HepG2 (cell line): ENCODE measurements around the gene EI24. TPM values are rescaled to one million over a fixed set of nuclear protein-coding genes. Genes with fewer than 3 reads are reported as not detected.
A peak's percentile ranks its signal among the peaks of the same experiment; 100 is the strongest.

Source experiments
- ATAC-seq: fragments of 200-7000 bp; cut with Tn5 transposase; 3 replicates; pipeline ENCODE4 v1.9.1; 2020; ENCODE audit warnings: mild to moderate bottlenecking, moderate library complexity
- BruUV-seq: library from RNA; stranded (reverse); fragments of 400-500 nt; replicated peaks from 2 replicates; lab custom pipeline; 2021; lab: Mats Ljungman, UMichigan
- CTCF ChIA-PET: fragments of 300-600 bp; formaldehyde crosslinking; extraction: SDS; loops from one replicate; lab custom pipeline; 2021; ENCODE audit warnings: low total read pairs, inconsistent platforms, low intra/inter-chr PET ratio; lab: Yijun Ruan, JAX
- POLR2A ChIA-PET: fragments of 350-600 bp; sonication (Branson Sonifier 250); formaldehyde crosslinking; loops from one replicate; lab custom pipeline; 2020; ENCODE audit warnings: antibody characterized with exemption, inconsistent platforms; lab: Yijun Ruan, JAX
- DNase-seq: peaks from one replicate; pipeline ENCODE4 v3.0.0-alpha.2; 2015; ENCODE audit warnings: low spot score
- FAIRE-seq: peaks from 3 replicates; lab custom pipeline; 2011; peaks lifted over from hg19 to GRCh38; lab: Jason Lieb, UNC
- H2AFZ ChIP-seq: one replicate; pipeline ENCODE4 v1.6.1; 2011; ENCODE audit warnings: low read length, inconsistent platforms
- H3K27ac ChIP-seq: fragments of 300-600 bp; 3 replicates; pipeline ENCODE4 v1.8.0; 2011; ENCODE audit warnings: mixed run types, mild to moderate bottlenecking, mixed read lengths, low read length, inconsistent platforms; ENCODE audit not compliant: insufficient read depth; ENCODE audit errors: extremely low read length
- H3K27me3 ChIP-seq, 2 experiments: fragments of 200-600 bp in 1 of 2; 2 replicates in 1 of 2; 3 replicates in 1 of 2; pipeline versions ENCODE4 v1.6.0 to v1.8.0; 2011; ENCODE audit warnings: low read length in 2 of 2, mild to moderate bottlenecking in 2 of 2, moderate library complexity in 2 of 2, inconsistent platforms in 1 of 2; ENCODE audit not compliant: insufficient read depth in 2 of 2, control insufficient read depth in 1 of 2
- H3K36me3 ChIP-seq, 2 experiments: fragments of 200-600 bp in 1 of 2; replicated peaks in 1 of 2; 2 replicates in 1 of 2; 3 replicates in 1 of 2; pipeline versions ENCODE4 v1.5.1 to v1.8.0; 2011; ENCODE audit warnings: low read length in 2 of 2, inconsistent platforms in 1 of 2; ENCODE audit not compliant: insufficient read depth in 2 of 2, control insufficient read depth in 1 of 2
- H3K4me1 ChIP-seq: 2 replicates; pipeline ENCODE4 v1.5.1; 2012; ENCODE audit warnings: low read length, inconsistent platforms; ENCODE audit not compliant: insufficient read depth
- H3K4me2 ChIP-seq: 2 replicates; pipeline ENCODE4 v1.6.0; 2011; ENCODE audit warnings: low read depth, low read length, inconsistent platforms
- H3K4me3 ChIP-seq, 3 experiments: fragments of 200-600 bp in 1 of 3; sonication (generic), shearing (Covaris generic) in 1 of 3; replicated peaks in 1 of 3; 2 replicates each; pipeline ENCODE4 v1.5.1; 2011 to 2016; ENCODE audit warnings: low read length in 3 of 3, inconsistent platforms in 2 of 3, low read depth in 2 of 3, mild to moderate bottlenecking in 2 of 3, control low read depth in 1 of 3, mixed read lengths in 1 of 3; ENCODE audit not compliant: insufficient read depth in 1 of 3
- H3K79me2 ChIP-seq: one replicate; pipeline ENCODE4 v1.6.1; 2011; ENCODE audit warnings: low read length, inconsistent platforms; ENCODE audit not compliant: insufficient read depth
- H3K9ac ChIP-seq: 2 replicates; pipeline ENCODE4 v1.6.0; 2011; ENCODE audit warnings: mild to moderate bottlenecking, low read depth, low read length, inconsistent platforms; ENCODE audit not compliant: insufficient read depth
- H3K9me3 ChIP-seq: 2 replicates; pipeline ENCODE4 v1.5.1; 2012; ENCODE audit warnings: mild to moderate bottlenecking, low read length
- H4K20me1 ChIP-seq: 2 replicates; pipeline ENCODE4 v1.6.0; 2011; ENCODE audit warnings: inconsistent platforms, mild to moderate bottlenecking, low read length, moderate library complexity; ENCODE audit not compliant: insufficient read depth
- ELF1 ChIP-seq: sonication (generic); formaldehyde crosslinking; IDR thresholded peaks from 2 replicates; pipeline ENCODE4 v1.4.0; 2020; ENCODE audit warnings: missing genetic modification reagents
- MAFF ChIP-seq: IDR thresholded peaks from 2 replicates; pipeline ENCODE4 v1.6.1; 2011; ENCODE audit warnings: low read depth, low read length, improper control_type of control experiment
- POLR2A ChIP-seq, 2 experiments: IDR thresholded peaks; 2 replicates each; pipeline ENCODE4 v1.6.1; 2011; ENCODE audit warnings: low read depth in 2 of 2, low read length in 2 of 2, mild to moderate bottlenecking in 1 of 2, moderate library complexity in 1 of 2; ENCODE audit not compliant: insufficient read depth in 1 of 2
- ZNF143 ChIP-seq: sonication (generic); formaldehyde crosslinking; IDR thresholded peaks from 2 replicates; pipeline ENCODE4 v1.4.0; 2020; ENCODE audit warnings: missing genetic modification reagents
- ZNF264 ChIP-seq: sonication (generic); formaldehyde crosslinking; IDR thresholded peaks from 2 replicates; pipeline ENCODE4 v1.4.0; 2020; ENCODE audit warnings: missing genetic modification reagents
- ZNF550 ChIP-seq: sonication (generic); formaldehyde crosslinking; IDR thresholded peaks from 2 replicates; pipeline ENCODE4 v1.4.0; 2020; ENCODE audit warnings: mild to moderate bottlenecking, missing genetic modification reagents, borderline replicate concordance
- WGBS: methylation state at CpG from one replicate; pipeline ENCODE4 v1.1.6; 2017; ENCODE audit warnings: low lambda C conversion rate; 5-methylcytosine and 5-hydroxymethylcytosine counted together
- in situ Hi-C: cut with HindIII; loops from 2 replicates; pipeline ENCODE4 v1.10.0; 2017; ENCODE audit warnings: low pct_unique_long_range_greater_than_20kb; ENCODE audit not compliant: extremely low pct_ligation_motif_present
- intact Hi-C: fragments of 100-400 bp; cut with micrococcal nuclease; formaldehyde crosslinking; loops from one replicate; pipeline ENCODE4 v1.10.0; 2022; ENCODE audit not compliant: unreplicated experiment
- polyA plus RNA-seq, 8 experiments: library from polyadenylated mRNA; depleted of rRNA in 3 of 8; stranded (reverse) in 7 of 8; unstranded in 1 of 8; fragments of >200 nt; fragmentation: Illumina TruSeq in 4 of 8; extraction: Trizol in 4 of 8; gene quantifications; 2 replicates each; pipeline versions ENCODE4 v1.2.1 to v1.2.3, GENCODE V29; 2011 to 2016; ENCODE audit warnings: low read depth in 4 of 8, missing spikeins in 1 of 8, mixed read lengths in 1 of 8; ENCODE audit not compliant: insufficient read depth in 1 of 8
- total RNA-seq, 5 experiments: library from RNA; depleted of rRNA; stranded (reverse); fragments of >200 nt; fragmentation: Illumina TruSeq; extraction: Trizol; gene quantifications; 2 replicates each; pipeline ENCODE4 v1.2.3, GENCODE V29; 2016; ENCODE audit warnings: low read depth in 1 of 5
- TF ChIP-seq, protein P1 (sequence below): sonication (generic); formaldehyde crosslinking; IDR thresholded peaks from 2 replicates; pipeline ENCODE4 v1.4.0; 2020; ENCODE audit warnings: missing genetic modification reagents
- TF ChIP-seq, protein P2 (sequence below): sonication (generic); formaldehyde crosslinking; IDR thresholded peaks from 2 replicates; pipeline ENCODE4 v1.4.0; 2020; ENCODE audit warnings: mild to moderate bottlenecking, missing genetic modification reagents
- TF ChIP-seq, protein P3 (sequence below): sonication (generic); formaldehyde crosslinking; IDR thresholded peaks from 2 replicates; pipeline ENCODE4 v1.8.0; 2022; ENCODE audit warnings: missing genetic modification reagents, low read depth, mild to moderate bottlenecking, borderline replicate concordance

The EI24 gene
- total and polyA plus RNA-seq, 2 of the 13 experiments (the other 11 are each of a cell fraction or from before 2014, with no cell fraction given): 84.7 to 126 TPM

DNA sequence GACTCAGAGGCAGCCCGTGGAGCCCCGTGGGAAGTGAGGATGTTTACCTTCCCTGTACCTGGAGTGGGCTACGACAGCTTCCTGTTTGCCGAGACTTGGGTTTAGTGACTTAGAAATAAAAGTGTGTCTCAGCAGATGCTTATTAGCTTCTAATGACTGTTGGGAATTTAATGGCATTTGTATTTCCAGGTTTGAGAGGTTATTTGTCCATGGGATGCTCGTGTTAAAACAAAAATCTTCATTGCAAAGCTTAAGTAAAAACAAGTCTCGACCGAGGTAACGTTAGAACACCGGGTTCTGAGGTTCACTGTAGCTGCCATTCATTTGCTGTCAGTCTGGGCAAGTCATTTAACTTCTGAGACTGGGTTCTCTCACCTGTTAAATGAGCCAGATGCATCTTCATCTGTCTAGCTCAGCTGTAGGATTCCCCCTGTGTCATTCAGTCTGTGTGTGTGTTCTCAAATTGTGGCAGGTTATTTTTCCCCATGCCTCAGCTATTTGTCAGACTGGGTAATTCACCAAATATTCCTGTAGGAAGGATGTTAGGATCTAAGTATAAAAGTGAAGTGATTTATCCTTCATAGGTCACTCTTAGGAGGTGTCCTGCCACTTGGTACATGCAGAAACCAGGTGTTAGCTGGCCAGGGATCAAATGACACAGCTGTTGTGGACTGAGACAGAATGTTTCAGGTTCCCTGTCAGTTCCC is 791 bp downstream of the EI24 start (continued):
- TF ChIP-seq, protein P1, sequence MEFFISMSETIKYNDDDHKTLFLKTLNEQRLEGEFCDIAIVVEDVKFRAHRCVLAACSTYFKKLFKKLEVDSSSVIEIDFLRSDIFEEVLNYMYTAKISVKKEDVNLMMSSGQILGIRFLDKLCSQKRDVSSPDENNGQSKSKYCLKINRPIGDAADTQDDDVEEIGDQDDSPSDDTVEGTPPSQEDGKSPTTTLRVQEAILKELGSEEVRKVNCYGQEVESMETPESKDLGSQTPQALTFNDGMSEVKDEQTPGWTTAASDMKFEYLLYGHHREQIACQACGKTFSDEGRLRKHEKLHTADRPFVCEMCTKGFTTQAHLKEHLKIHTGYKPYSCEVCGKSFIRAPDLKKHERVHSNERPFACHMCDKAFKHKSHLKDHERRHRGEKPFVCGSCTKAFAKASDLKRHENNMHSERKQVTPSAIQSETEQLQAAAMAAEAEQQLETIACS (CRISPR knock-in tag): 0 out of 2 replicates have a peak, but pooled peaks have one; percentile 29
- TF ChIP-seq MAFF (no peak), ELF1 (CRISPR knock-in tag) (peak; percentile 27; the same call in 1 of the 2 replicates), ZNF264 (CRISPR knock-in tag) (peak; percentile 13; the same call in 1 of the 2 replicates), ZNF550 (no peak)
- TF ChIP-seq, protein P2, sequence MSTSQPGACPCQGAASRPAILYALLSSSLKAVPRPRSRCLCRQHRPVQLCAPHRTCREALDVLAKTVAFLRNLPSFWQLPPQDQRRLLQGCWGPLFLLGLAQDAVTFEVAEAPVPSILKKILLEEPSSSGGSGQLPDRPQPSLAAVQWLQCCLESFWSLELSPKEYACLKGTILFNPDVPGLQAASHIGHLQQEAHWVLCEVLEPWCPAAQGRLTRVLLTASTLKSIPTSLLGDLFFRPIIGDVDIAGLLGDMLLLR (CRISPR knock-in tag): no peak
- TF ChIP-seq, protein P3, sequence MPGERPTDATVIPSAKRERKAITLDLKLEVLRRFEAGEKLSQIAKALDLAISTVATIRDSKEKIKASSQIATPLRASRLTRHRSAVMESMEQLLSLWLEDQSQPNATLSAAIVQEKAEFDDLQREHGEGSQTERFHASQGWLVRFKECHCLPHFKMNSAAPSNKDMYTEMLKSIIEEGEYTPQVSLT: peak; percentile 15; the same call in 1 of the 2 replicates

DNA sequence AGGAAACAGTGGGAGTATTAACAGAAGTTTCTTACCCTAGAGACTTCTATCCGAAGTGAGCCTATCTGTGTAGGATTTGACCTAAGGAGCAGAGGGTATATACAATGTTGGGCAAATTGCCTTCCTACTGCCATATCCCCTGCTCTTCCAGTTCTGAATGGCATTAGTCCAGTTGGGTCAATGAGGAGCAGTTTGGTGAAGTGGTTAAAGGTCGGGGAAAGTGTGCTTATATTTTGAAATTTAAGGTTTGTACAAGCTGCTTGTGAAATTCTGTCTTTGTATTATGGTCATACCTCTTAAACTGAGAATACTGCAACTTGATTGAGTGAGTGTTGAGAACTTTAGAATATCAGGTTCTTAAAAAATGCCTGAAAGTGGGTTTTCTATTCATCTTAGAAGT is 1.7 kb downstream of the EI24 start:
- peak overlapping the region; percentile 97 for H3K9ac ChIP-seq

More for the DNA sequence above, 1.7 kb downstream of the EI24 start:
- H3K27me3 ChIP-seq: no peaks in the 10 kb centered on the region; a peak in 1 of 5 replicates
- FAIRE-seq: no peak
- peaks cover 6 to 24% of the 10 kb centered on the region in 2 experiments for H3K36me3 ChIP-seq
- no peaks in the 10 kb centered on the region for H3K9me3 ChIP-seq
- WGBS: 20% methylated on average over 2 of the region's 2 CpGs
- DNase-seq: no peak
- no TSS peak for BruUV-seq
- peak overlapping the region; percentile 68 for H3K27ac ChIP-seq
- no peak overlapping the region for H2AFZ ChIP-seq
- peaks cover 20% of the 10 kb centered on the region for H3K79me2 ChIP-seq
- 0 out of 2 replicates have a peak, but pooled peaks cover 5% of the 10 kb centered on the region for H4K20me1 ChIP-seq
- in situ Hi-C loops: no loop called here
- CTCF ChIA-PET: no interaction called here
- ATAC-seq: no peak
- peak overlapping the region in 2 of 3 experiments; percentile 77 to 93; a peak in 2 of 6 replicates for H3K4me3 ChIP-seq
- TF ChIP-seq ZNF143 (CRISPR knock-in tag) (no peak), POLR2A (IDR thresholded peaks at IDR 0.05; ENCODE audit: insufficient read depth in 1 of 2, low read depth in 2 of 2, low read length in 2 of 2) (peak in 1 of 2 experiments; percentile 34; a peak in 1 of 4 replicates)
- peaks cover 34% of the 10 kb centered on the region for H3K4me1 ChIP-seq
- POLR2A ChIA-PET: interaction anchor here (1.5 to 2.2 kb wide), 2 partner anchors 9 to 22 kb away, joined by 7 to 45 read pairs; partner anchors contain the start of gene STT3A
- H3K4me2 ChIP-seq: peak overlapping the region; percentile 82
- intact Hi-C loops: no loop called here
